Adrenal gland (tissue), 5 donors: Measurements from ENCODE around the gene SCARF1.

Experiments used
- CTCF ChIP-seq, 6 experiments: fragments of 450-650 bp in 4 of 6; fragments of 200-600 bp in 2 of 6; sonication (generic) in 1 of 6; IDR thresholded peaks; 1 replicate in 5 of 6; 2 replicates in 1 of 6; pipeline versions ENCODE4 v1.5.1 to v1.8.0; 2016 to 2021; ENCODE audit warnings: antibody characterized with exemption in 6 of 6, mild to moderate bottlenecking in 2 of 6, moderate library complexity in 1 of 6
- POLR2A ChIP-seq, 2 donors: fragments of 450-650 bp; IDR thresholded peaks; one replicate each; pipeline ENCODE4 v1.6.1; 2017; ENCODE audit warnings: antibody characterized with exemption in 2 of 2, mild to moderate bottlenecking in 2 of 2, moderate library complexity in 1 of 2
- donor health status: DM: no; HTN: no; CAD: no.

GRCh38 chr17:1606352-1606985 is 39.1 kb downstream of the SCARF1 start:
- TF ChIP-seq CTCF (IDR thresholded peaks at IDR 0.05): no peak
- TF ChIP-seq POLR2A (IDR thresholded peaks at IDR 0.05): no peak
